CD8-positive, alpha-beta memory T cell (primary cell): ENCODE results near the gene RPL23. TPM values are rescaled to one million over a fixed set of nuclear protein-coding genes. Genes with fewer than 3 reads are reported as not detected.
"Not testable (repeated sequence)": the region's sequence is repeated elsewhere in the genome, so short reads cannot be mapped to it uniquely, and the experiment has no call there.

ENCODE experiments used
- CTCF ChIA-PET: fragments of 350-600 bp; sonication (Branson Sonifier 250); formaldehyde crosslinking; loops from one replicate; lab custom pipeline; 2021; ENCODE audit warnings: antibody characterized with exemption; lab: Charles Lee
- POLR2A ChIA-PET: fragments of 350-600 bp; sonication (Branson Sonifier 250); formaldehyde crosslinking; loops from one replicate; lab custom pipeline; 2021; ENCODE audit warnings: antibody characterized with exemption; lab: Charles Lee
- DNase-seq, 5 donors: peaks; one replicate each; pipeline versions ENCODE4 v3.0.0 to v3.0.0-alpha.2; 2020 to 2022; ENCODE audit warnings: mixed read lengths in 1 of 5
- H3K27ac ChIP-seq: one replicate; pipeline ENCODE4 v1.7.0; 2013; ENCODE audit warnings: low read depth, mild to moderate bottlenecking, low read length, moderate library complexity
- H3K27me3 ChIP-seq: 2 replicates; pipeline ENCODE4 v1.7.0; 2013; ENCODE audit warnings: low read length, mild to moderate bottlenecking; ENCODE audit not compliant: insufficient read depth, poor library complexity, severe bottlenecking
- H3K36me3 ChIP-seq: 2 replicates; pipeline ENCODE4 v1.7.0; 2013; ENCODE audit warnings: mild to moderate bottlenecking, low read length, moderate library complexity; ENCODE audit not compliant: insufficient read depth
- H3K4me1 ChIP-seq: 2 replicates; pipeline ENCODE4 v1.7.0; 2013; ENCODE audit warnings: mild to moderate bottlenecking, low read length, moderate library complexity; ENCODE audit not compliant: insufficient read depth
- H3K4me3 ChIP-seq: 2 replicates; pipeline ENCODE4 v1.7.0; 2013; ENCODE audit warnings: mild to moderate bottlenecking, low read length
- H3K9me3 ChIP-seq: 2 replicates; pipeline ENCODE4 v1.7.0; 2013; ENCODE audit warnings: mild to moderate bottlenecking, low read length
- H3K27ac Mint-ChIP-seq, 8 donors: one replicate each; pipeline ENCODE4 v1.8.0; 2020 to 2021; ENCODE audit warnings: mixed read lengths in 8 of 8, mild to moderate bottlenecking in 6 of 8, inconsistent platforms in 3 of 8, moderate library complexity in 3 of 8
- H3K27me3 Mint-ChIP-seq, 2 donors: one replicate each; pipeline ENCODE4 v1.8.0; 2020 to 2021; ENCODE audit warnings: mixed read lengths in 2 of 2, mild to moderate bottlenecking in 1 of 2, moderate library complexity in 1 of 2
- H3K36me3 Mint-ChIP-seq, 3 donors: one replicate each; pipeline ENCODE4 v1.8.0; 2020 to 2021; ENCODE audit warnings: mixed read lengths in 3 of 3, inconsistent platforms in 1 of 3, mild to moderate bottlenecking in 1 of 3
- H3K4me1 Mint-ChIP-seq, 3 donors: one replicate each; pipeline ENCODE4 v1.8.0; 2020 to 2021; ENCODE audit warnings: mixed read lengths in 3 of 3, inconsistent platforms in 1 of 3, mild to moderate bottlenecking in 1 of 3
- H3K4me3 Mint-ChIP-seq, 7 donors: one replicate each; pipeline ENCODE4 v1.8.0; 2020 to 2021; ENCODE audit warnings: mixed read lengths in 7 of 7, mild to moderate bottlenecking in 6 of 7, moderate library complexity in 4 of 7, inconsistent platforms in 2 of 7
- H3K9me3 Mint-ChIP-seq, 5 donors: one replicate each; pipeline ENCODE4 v1.8.0; 2020 to 2022; ENCODE audit warnings: mixed read lengths in 5 of 5, mild to moderate bottlenecking in 3 of 5, moderate library complexity in 2 of 5, inconsistent platforms in 1 of 5
- polyA plus RNA-seq: library from polyadenylated mRNA; unstranded; fragments of 300-500 nt; fragmentation: Illumina TruSeq; gene quantifications from one replicate; pipeline ENCODE4 v1.2.3, GENCODE V29; 2021
- total RNA-seq, 2 experiments: library from RNA; stranded (reverse); gene quantifications; one replicate each; pipeline ENCODE4 v1.2.3, GENCODE V29; 2021

Gene RPL23
- total and polyA plus RNA-seq, 3 experiments from 2014 or later, result 1,010 to 1,911 (median 1,857) TPM

- H3K27ac ChIP-seq, result no peak overlapping the region
- DNase-seq, result no peak
- Mint-ChIP-seq H3K4me3 (no peak overlapping the region), H3K36me3 (peaks cover 0 to 4% (median 0%) of the 10 kb centered on the region in 3 donors), H3K9me3 (no peaks in the 10 kb centered on the region), H3K27ac (no peak overlapping the region), H3K4me1 (peaks cover 16 to 20% (median 18%) of the 10 kb centered on the region in 3 donors), H3K27me3 (peaks cover 0 to 12% of the 10 kb centered on the region in 2 donors)
- ChIA-PET POLR2A (interaction anchor here (0.7 kb wide), 1 partner anchor 11 kb away, joined by 4 read pairs; no protein-coding TSS in a partner anchor), CTCF (interaction anchor here (0.8 kb wide), 1 partner anchor 300 kb away, joined by 3 read pairs; no protein-coding TSS in a partner anchor)
- H3K4me3 ChIP-seq, result no peak overlapping the region
- H3K9me3 ChIP-seq, result no peaks in the 10 kb centered on the region
- no peaks in the 10 kb centered on the region for H3K36me3 ChIP-seq
- H3K27me3 ChIP-seq, result no peaks in the 10 kb centered on the region
- H3K4me1 ChIP-seq, result peaks cover 13% of the 10 kb centered on the region
Measured at GRCh38 chr17:38864636-38865398, 11.3 kb upstream of the RPL23 start.

GRCh38 chr17:38861399-38861843 is 7.9 kb upstream of the RPL23 start:
- H3K9me3 ChIP-seq, result no peaks in the 10 kb centered on the region
- no peaks in the 10 kb centered on the region for H3K36me3 Mint-ChIP-seq
- ChIA-PET CTCF (interaction anchor here (1.5 kb wide), 1 partner anchor 303 kb away, joined by 3 read pairs; no protein-coding TSS in a partner anchor), POLR2A (no interaction called here)
- H3K27me3 ChIP-seq, result no peaks in the 10 kb centered on the region
- no peaks in the 10 kb centered on the region for H3K4me1 ChIP-seq
- no peak overlapping the region for H3K27ac ChIP-seq
- no peak for DNase-seq
- H3K4me3 ChIP-seq, result no peak overlapping the region
- peak overlapping the region in 1 of 8 donors; percentile 58 for H3K27ac Mint-ChIP-seq
- H3K9me3 Mint-ChIP-seq, result no peaks in the 10 kb centered on the region
- H3K27me3 Mint-ChIP-seq, result no peaks in the 10 kb centered on the region
- peak overlapping the region in 1 of 7 donors; percentile 54 for H3K4me3 Mint-ChIP-seq
- H3K36me3 ChIP-seq, result no peaks in the 10 kb centered on the region
- H3K4me1 Mint-ChIP-seq, result no peaks in the 10 kb centered on the region

- Mint-ChIP-seq H3K4me1 (peaks cover 21 to 24% (median 21%) of the 10 kb centered on the region in 3 donors), H3K27ac (peak overlapping the region in 1 of 8 donors; percentile 2), H3K4me3 (no peak overlapping the region), H3K36me3 (peaks cover 0 to 15% (median 4%) of the 10 kb centered on the region in 3 donors), H3K9me3 (no peaks in the 10 kb centered on the region), H3K27me3 (no peaks in the 10 kb centered on the region)
- no peak for DNase-seq
- H3K4me1 ChIP-seq, result peaks cover 19% of the 10 kb centered on the region
- CTCF ChIA-PET, result no interaction called here
- H3K36me3 ChIP-seq, result peaks cover 8% of the 10 kb centered on the region
- no peak overlapping the region for H3K4me3 ChIP-seq
- H3K9me3 ChIP-seq, result no peaks in the 10 kb centered on the region
- H3K27me3 ChIP-seq, result no peaks in the 10 kb centered on the region
- no peak overlapping the region for H3K27ac ChIP-seq
- POLR2A ChIA-PET, result no interaction called here
Measured at GRCh38 chr17:38857271-38857670, 3.8 kb upstream of the RPL23 start.

- H3K27ac Mint-ChIP-seq, result peak overlapping the region in 6 of 8 donors; percentile 17 to 98 (median 83)
- H3K4me1 Mint-ChIP-seq, result peaks cover 41 to 44% (median 42%) of the 10 kb centered on the region in 3 donors
Measured at GRCh38 chr17:38855101-38855714, 1.7 kb upstream of the RPL23 start.

GRCh38 chr17:38852771-38853291 is 690 bp downstream of the RPL23 start:
- peak overlapping the region; percentile 88 to 97 (median 92) for H3K4me3 Mint-ChIP-seq
- POLR2A ChIA-PET, result interaction anchor here (1.2 to 3.5 kb wide), 8 partner anchors 11 to 115 kb away, joined by 5 to 57 read pairs (median 6); partner anchors contain the start of genes CWC25, FBXO47, LASP1 and PIP4K2B
- no peaks in the 10 kb centered on the region for H3K9me3 Mint-ChIP-seq
- DNase-seq, result peak in 3 of 5 donors; percentile 42 to 56 (median 51)
- H3K27me3 Mint-ChIP-seq, result no peaks in the 10 kb centered on the region
- CTCF ChIA-PET, result interaction anchor here (0.6 to 3.1 kb wide), 6 partner anchors 14 to 130 kb away, joined by 3 to 19 read pairs (median 8); partner anchors contain the start of gene LASP1
- H3K36me3 Mint-ChIP-seq, result peaks cover 0 to 57% (median 20%) of the 10 kb centered on the region in 3 donors
- H3K4me1 Mint-ChIP-seq, result peaks cover 41 to 46% (median 42%) of the 10 kb centered on the region in 3 donors
- Histone ChIP-seq H3K27me3 (no peaks in the 10 kb centered on the region), H3K36me3 (peaks cover 36% of the 10 kb centered on the region), H3K4me1 (peaks cover 36% of the 10 kb centered on the region), H3K9me3 (no peaks in the 10 kb centered on the region), H3K27ac (peak overlapping the region; percentile 94), H3K4me3 (peak overlapping the region; percentile 90)
- H3K27ac Mint-ChIP-seq, result peak overlapping the region; percentile 96 to 100 (median 99)

More at GRCh38 chr17:38855101-38855714, 1.7 kb upstream of the RPL23 start:
- Mint-ChIP-seq H3K36me3 (peaks cover 0 to 36% (median 15%) of the 10 kb centered on the region in 3 donors), H3K4me3 (peak overlapping the region in 3 of 7 donors; percentile 6 to 38 (median 8))
- H3K4me3 ChIP-seq, H3K27me3 ChIP-seq, H3K27me3 Mint-ChIP-seq, DNase-seq, H3K9me3 ChIP-seq, H3K27ac ChIP-seq, H3K9me3 Mint-ChIP-seq: not testable (repeated sequence)
- H3K36me3 ChIP-seq, result peaks cover 19% of the 10 kb centered on the region
- ChIA-PET POLR2A (interaction anchor here (1.1 to 3.5 kb wide), 4 partner anchors 13 to 153 kb away, joined by 3 to 57 read pairs (median 19); partner anchors contain the start of genes CWC25 and LASP1), CTCF (interaction anchor here (0.9 to 3.1 kb wide), 7 partner anchors 8 to 128 kb away, joined by 3 to 19 read pairs (median 8); partner anchors contain the start of gene LASP1)
- peaks cover 36% of the 10 kb centered on the region for H3K4me1 ChIP-seq

- Mint-ChIP-seq H3K36me3 (peaks cover 0 to 66% (median 20%) of the 10 kb centered on the region in 3 donors), H3K4me3 (peak overlapping the region; percentile 88 to 97 (median 92)), H3K27me3 (no peaks in the 10 kb centered on the region), H3K9me3 (no peaks in the 10 kb centered on the region), H3K27ac (peak overlapping the region; percentile 38 to 100 (median 98)), H3K4me1 (peaks cover 41 to 46% (median 42%) of the 10 kb centered on the region in 3 donors)
- peaks cover 36% of the 10 kb centered on the region for H3K4me1 ChIP-seq
- H3K36me3 ChIP-seq, result peaks cover 40% of the 10 kb centered on the region
- peak overlapping the region; percentile 5 for H3K4me3 ChIP-seq
- no peaks in the 10 kb centered on the region for H3K27me3 ChIP-seq
- DNase-seq, result no peak
- H3K9me3 ChIP-seq, result no peaks in the 10 kb centered on the region
- no peak overlapping the region for H3K27ac ChIP-seq
- POLR2A ChIA-PET, result interaction anchor here (0.6 to 3.5 kb wide), 3 partner anchors 27 to 81 kb away, joined by 3 to 29 read pairs (median 3); partner anchors contain the start of gene CWC25
- CTCF ChIA-PET, result interaction anchor here (1.6 kb wide), 1 partner anchor 301 kb away, joined by 5 read pairs; no protein-coding TSS in a partner anchor
Measured at GRCh38 chr17:38851434-38851833, 2.1 kb downstream of the RPL23 start.

- peak overlapping the region in 3 of 7 donors; percentile 2 to 53 (median 12) for H3K4me3 Mint-ChIP-seq
- DNase-seq, result no peak
- no peaks in the 10 kb centered on the region for H3K9me3 Mint-ChIP-seq
- Histone ChIP-seq H3K4me3 (no peak overlapping the region), H3K4me1 (peaks cover 36% of the 10 kb centered on the region), H3K36me3 (peaks cover 40% of the 10 kb centered on the region), H3K27ac (no peak overlapping the region), H3K9me3 (no peaks in the 10 kb centered on the region), H3K27me3 (no peaks in the 10 kb centered on the region)
- ChIA-PET CTCF (interaction anchor here (0.7 to 1.6 kb wide), 2 partner anchors 19 to 302 kb away, joined by 3 to 5 read pairs; partner anchors contain the start of gene LASP1), POLR2A (no interaction called here)
- peak overlapping the region in 7 of 8 donors; percentile 21 to 99 (median 74) for H3K27ac Mint-ChIP-seq
- H3K27me3 Mint-ChIP-seq, result no peaks in the 10 kb centered on the region
- H3K36me3 Mint-ChIP-seq, result peaks cover 0 to 66% (median 20%) of the 10 kb centered on the region in 3 donors
- H3K4me1 Mint-ChIP-seq, result peaks cover 41 to 46% (median 42%) of the 10 kb centered on the region in 3 donors
Measured at GRCh38 chr17:38850374-38850773, 3.1 kb downstream of the RPL23 start.
